ENCODE data around the gene HIP1R.

GRCh38 chr12:122839907-122840554 is 4.8 kb downstream of the HIP1R start:
- TF ChIP-seq CTCF (IDR thresholded peaks at IDR 0.05; ENCODE audit: insufficient read depth, low read depth, low read length) (no peak), EZH2 (IDR thresholded peaks at IDR 0.05; ENCODE audit: insufficient read depth, low read length) (no peak)

Data from astrocyte (in vitro differentiated cells and primary cell).